H9 (cell line): Measurements from ENCODE around the gene PTBP3. TPM values are rescaled to one million over a fixed set of nuclear protein-coding genes. Genes with fewer than 3 reads are reported as not detected.

Experiments used
- DNase-seq: peaks from one replicate; pipeline ENCODE4 v3.0.0-alpha.2; 2017
- H2AFZ ChIP-seq: one replicate; pipeline ENCODE4 v1.6.1; 2013; ENCODE audit warnings: mild to moderate bottlenecking, low read length, control low read depth, moderate library complexity
- H2AK5ac ChIP-seq: 2 replicates; pipeline ENCODE4 v1.6.1; 2013; ENCODE audit warnings: low read length, control low read depth, mixed read lengths; ENCODE audit not compliant: insufficient read length
- H2BK120ac ChIP-seq: one replicate; pipeline ENCODE4 v1.6.1; 2013; ENCODE audit warnings: low read depth, mild to moderate bottlenecking, low read length, control low read depth, inconsistent platforms; ENCODE audit not compliant: poor library complexity, severe bottlenecking
- H2BK12ac ChIP-seq: 2 replicates; pipeline ENCODE4 v1.6.1; 2013; ENCODE audit warnings: low read length, control low read depth, mixed read lengths, low read depth; ENCODE audit not compliant: insufficient read length
- H2BK15ac ChIP-seq: 2 replicates; pipeline ENCODE4 v1.6.1; 2013; ENCODE audit warnings: low read depth, low read length, control low read depth
- H2BK20ac ChIP-seq: one replicate; pipeline ENCODE4 v1.6.1; 2013; ENCODE audit warnings: low read depth, mild to moderate bottlenecking, low read length, control low read depth, inconsistent platforms; ENCODE audit not compliant: poor library complexity, severe bottlenecking
- H2BK5ac ChIP-seq: 2 replicates; pipeline ENCODE4 v1.6.1; 2013; ENCODE audit warnings: low read length, control low read depth, mixed read lengths; ENCODE audit not compliant: insufficient read length
- H3K14ac ChIP-seq: 2 replicates; pipeline ENCODE4 v1.6.1; 2013; ENCODE audit warnings: low read length, control low read depth; ENCODE audit not compliant: insufficient read depth
- H3K18ac ChIP-seq: 2 replicates; pipeline ENCODE4 v1.6.1; 2013; ENCODE audit warnings: low read depth, mild to moderate bottlenecking, mixed read lengths, low read length, control low read depth; ENCODE audit not compliant: insufficient read length
- H3K23ac ChIP-seq: 2 replicates; pipeline ENCODE4 v1.6.1; 2013; ENCODE audit warnings: low read length, control low read depth, mixed read lengths, low read depth; ENCODE audit not compliant: insufficient read length
- H3K23me2 ChIP-seq: 2 replicates; pipeline ENCODE4 v1.6.1; 2013; ENCODE audit warnings: low read depth, mild to moderate bottlenecking, mixed read lengths, low read length, control low read depth; ENCODE audit not compliant: insufficient read length, poor library complexity, severe bottlenecking
- H3K27ac ChIP-seq: 2 replicates; pipeline ENCODE4 v1.5.1; 2013; ENCODE audit warnings: low read length, control low read depth, mixed read lengths, low read depth; ENCODE audit not compliant: insufficient read length
- H3K27me3 ChIP-seq: 2 replicates; pipeline ENCODE4 v1.6.1; 2013; ENCODE audit warnings: low read length, control low read depth, inconsistent platforms; ENCODE audit not compliant: insufficient read depth
- H3K4ac ChIP-seq: 2 replicates; pipeline ENCODE4 v1.6.1; 2013; ENCODE audit warnings: low read depth, mild to moderate bottlenecking, control low read depth, inconsistent platforms, low read length, moderate library complexity
- H3K4me1 ChIP-seq: 2 replicates; pipeline ENCODE4 v1.6.1; 2013; ENCODE audit warnings: low read length, control low read depth, inconsistent platforms; ENCODE audit not compliant: insufficient read depth
- H3K4me2 ChIP-seq: 2 replicates; pipeline ENCODE4 v1.6.1; 2013; ENCODE audit warnings: low read length, control low read depth, mixed read lengths; ENCODE audit not compliant: insufficient read length, insufficient read depth
- H3K56ac ChIP-seq: 2 replicates; pipeline ENCODE4 v1.6.1; 2013; ENCODE audit warnings: low read depth, mild to moderate bottlenecking, mixed read lengths, low read length, control low read depth; ENCODE audit not compliant: insufficient read length
- H3K79me1 ChIP-seq: 2 replicates; pipeline ENCODE4 v1.6.1; 2013; ENCODE audit warnings: low read depth, mild to moderate bottlenecking, moderate library complexity, low read length, control low read depth, inconsistent platforms; ENCODE audit not compliant: insufficient read depth, poor library complexity, severe bottlenecking
- H3K79me2 ChIP-seq: 2 replicates; pipeline ENCODE4 v1.6.1; 2013; ENCODE audit warnings: low read length, control low read depth, inconsistent platforms; ENCODE audit not compliant: insufficient read depth
- H3K9ac ChIP-seq: 2 replicates; pipeline ENCODE4 v1.6.1; 2013; ENCODE audit warnings: low read length, control low read depth, mixed read lengths; ENCODE audit not compliant: insufficient read length; ENCODE audit errors: extremely low read depth
- H3K9me3 ChIP-seq: one replicate; pipeline ENCODE4 v1.6.1; 2013; ENCODE audit warnings: low read depth, low read length, inconsistent platforms; ENCODE audit not compliant: control insufficient read depth
- H3T11ph ChIP-seq: one replicate; pipeline ENCODE4 v1.6.1; 2013; ENCODE audit warnings: mild to moderate bottlenecking, low read length, control low read depth, inconsistent platforms
- H4K20me1 ChIP-seq: one replicate; pipeline ENCODE4 v1.6.1; 2013; ENCODE audit not compliant: control insufficient read depth, insufficient read length, insufficient read depth
- H4K5ac ChIP-seq: 2 replicates; pipeline ENCODE4 v1.6.1; 2013; ENCODE audit warnings: low read depth, mild to moderate bottlenecking, mixed read lengths, low read length, control low read depth; ENCODE audit not compliant: insufficient read length
- H4K8ac ChIP-seq: replicated peaks from 2 replicates; pipeline ENCODE4 v1.6.1; 2013; ENCODE audit warnings: low read length, control low read depth, mixed read lengths, low read depth; ENCODE audit not compliant: insufficient read length
- H4K91ac ChIP-seq: 2 replicates; pipeline ENCODE4 v1.6.1; 2013; ENCODE audit warnings: low read depth, mild to moderate bottlenecking, moderate library complexity, mixed read lengths, low read length, control low read depth; ENCODE audit not compliant: insufficient read length
- H3K27ac Mint-ChIP-seq, 3 experiments: 2 replicates in 2 of 3; 3 replicates in 1 of 3; pipeline ENCODE4 v1.8.0; 2020 to 2021; ENCODE audit warnings: mixed read lengths in 3 of 3, mild to moderate bottlenecking in 1 of 3, moderate library complexity in 1 of 3
- H3K27me3 Mint-ChIP-seq: 2 replicates; pipeline ENCODE4 v1.8.0; 2021; ENCODE audit warnings: low read depth, mild to moderate bottlenecking, moderate library complexity, mixed read lengths
- H3K36me3 Mint-ChIP-seq, 3 experiments: 2 replicates in 2 of 3; 3 replicates in 1 of 3; pipeline ENCODE4 v1.8.0; 2020 to 2021; ENCODE audit warnings: low read depth in 3 of 3, mixed read lengths in 3 of 3; ENCODE audit not compliant: insufficient read depth in 1 of 3
- H3K4me1 Mint-ChIP-seq, 2 experiments: 2 replicates each; pipeline ENCODE4 v1.8.0; 2020; ENCODE audit warnings: mixed read lengths in 2 of 2
- H3K4me3 Mint-ChIP-seq, 2 experiments: 2 replicates in 1 of 2; 3 replicates in 1 of 2; pipeline ENCODE4 v1.8.0; 2020 to 2021; ENCODE audit warnings: mild to moderate bottlenecking in 2 of 2, mixed read lengths in 2 of 2, moderate library complexity in 1 of 2
- H3K9me3 Mint-ChIP-seq, 2 experiments: 2 replicates in 1 of 2; 3 replicates in 1 of 2; pipeline ENCODE4 v1.8.0; 2020; ENCODE audit warnings: mild to moderate bottlenecking in 2 of 2, mixed read lengths in 2 of 2, moderate library complexity in 1 of 2
- WGBS: extraction: QIAGEN DNeasy Blood & Tissue Kit; methylation state at CpG from one replicate; pipeline ENCODE4 v1.1.7; 2013; ENCODE audit warnings: missing lambda C conversion rate, low lambda C conversion rate, mixed read lengths; ENCODE audit not compliant: insufficient read length; ENCODE audit errors: extremely low coverage; 5-methylcytosine and 5-hydroxymethylcytosine counted together
- total RNA-seq: library from RNA; stranded (reverse); gene quantifications from 2 replicates; pipeline ENCODE4 v1.2.1, GENCODE V29; 2021
- TF ChIP-seq, protein P1 (sequence below): fragments of 200-600 bp; sonication (generic); conservative IDR thresholded peaks from 3 replicates; pipeline ENCODE4 v1.8.0; 2021; ENCODE audit warnings: antibody characterized with exemption, mild to moderate bottlenecking

PTBP3 gene
- total RNA-seq, 1 experiment from 2014 or later, result 89.5 TPM

DNA sequence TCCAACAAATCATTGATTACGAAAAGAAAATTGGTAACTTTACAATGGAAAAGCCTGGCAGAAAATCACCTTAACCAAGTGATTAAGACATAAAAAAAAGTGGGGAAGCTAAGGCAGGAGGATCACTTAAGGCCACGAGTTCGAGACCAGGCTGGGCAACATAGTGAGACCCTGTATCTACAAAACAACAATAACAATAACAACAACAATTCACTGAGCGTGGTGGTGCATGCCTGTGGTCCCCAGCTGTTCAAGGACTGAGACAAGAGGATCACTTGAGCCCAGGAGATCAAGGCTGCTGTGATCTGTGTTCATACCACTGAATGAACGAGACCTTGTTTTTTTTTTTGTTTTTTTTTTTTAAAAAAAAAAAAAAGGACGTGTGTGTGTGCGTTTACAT, 21.3 kb downstream of the PTBP3 start:
- Histone ChIP-seq H3K23ac (no peak overlapping the region), H3K27me3 (no peaks in the 10 kb centered on the region), H3K79me1 (peaks cover 8% of the 10 kb centered on the region), H3K9me3 (no peaks in the 10 kb centered on the region), H4K8ac (no peak overlapping the region), H3K18ac (no peak overlapping the region), H2AFZ (no peak overlapping the region), H4K5ac (no peak overlapping the region), H3K4me2 (no peak overlapping the region), H3K23me2 (no peaks in the 10 kb centered on the region), H3K4me1 (no peaks in the 10 kb centered on the region; the same call in 1 of the 2 replicates), H3K56ac (no peak overlapping the region), H3K4ac (no peak overlapping the region), H4K91ac (no peak overlapping the region), H2AK5ac (no peak overlapping the region), H2BK20ac (no peak overlapping the region), H4K20me1 (no peaks in the 10 kb centered on the region), H3K79me2 (peaks cover 9% of the 10 kb centered on the region; the same call in 1 of the 2 replicates), H3K9ac (no peak overlapping the region), H2BK12ac (no peak overlapping the region), H2BK5ac (no peak overlapping the region), H3K27ac (no peak overlapping the region), H3K14ac (no peak overlapping the region), H2BK120ac (no peak overlapping the region), H3T11ph (no peak overlapping the region), H2BK15ac (no peak overlapping the region)
- H3K27ac Mint-ChIP-seq, result no peak overlapping the region
- H3K4me3 Mint-ChIP-seq, result no peak overlapping the region
- peaks cover 59 to 81% of the 10 kb centered on the region in 2 experiments for H3K4me1 Mint-ChIP-seq
- no CpG with 5 or more reads among the region's 7 CpGs for WGBS
- H3K36me3 Mint-ChIP-seq, result peaks cover 0 to 4% (median 1%) of the 10 kb centered on the region in 3 experiments; a peak in 3 of 7 replicates
- no peaks in the 10 kb centered on the region; the same call in 1 of the 2 replicates for H3K27me3 Mint-ChIP-seq
- no peaks in the 10 kb centered on the region for H3K9me3 Mint-ChIP-seq
- TF ChIP-seq, protein P1, sequence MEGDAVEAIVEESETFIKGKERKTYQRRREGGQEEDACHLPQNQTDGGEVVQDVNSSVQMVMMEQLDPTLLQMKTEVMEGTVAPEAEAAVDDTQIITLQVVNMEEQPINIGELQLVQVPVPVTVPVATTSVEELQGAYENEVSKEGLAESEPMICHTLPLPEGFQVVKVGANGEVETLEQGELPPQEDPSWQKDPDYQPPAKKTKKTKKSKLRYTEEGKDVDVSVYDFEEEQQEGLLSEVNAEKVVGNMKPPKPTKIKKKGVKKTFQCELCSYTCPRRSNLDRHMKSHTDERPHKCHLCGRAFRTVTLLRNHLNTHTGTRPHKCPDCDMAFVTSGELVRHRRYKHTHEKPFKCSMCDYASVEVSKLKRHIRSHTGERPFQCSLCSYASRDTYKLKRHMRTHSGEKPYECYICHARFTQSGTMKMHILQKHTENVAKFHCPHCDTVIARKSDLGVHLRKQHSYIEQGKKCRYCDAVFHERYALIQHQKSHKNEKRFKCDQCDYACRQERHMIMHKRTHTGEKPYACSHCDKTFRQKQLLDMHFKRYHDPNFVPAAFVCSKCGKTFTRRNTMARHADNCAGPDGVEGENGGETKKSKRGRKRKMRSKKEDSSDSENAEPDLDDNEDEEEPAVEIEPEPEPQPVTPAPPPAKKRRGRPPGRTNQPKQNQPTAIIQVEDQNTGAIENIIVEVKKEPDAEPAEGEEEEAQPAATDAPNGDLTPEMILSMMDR, result no peak
- DNase-seq, result no peak
